HG03060 (cell line): ENCODE data around the gene MYO3B.

Experiments
- ATAC-seq: cut with Tn5 transposase; IDR thresholded peaks from one replicate; pipeline ENCODE4 v1.9.1; 2021; ENCODE audit warnings: low read depth, moderate number of reproducible peaks; ENCODE audit not compliant: unreplicated experiment

MYO3B gene

GRCh38 chr2:170493426-170494097 lies 315.6 kb downstream of the MYO3B start:
- no peak for ATAC-seq

GRCh38 chr2:170495896-170496295 lies 317.9 kb downstream of the MYO3B start:
- no peak for ATAC-seq

- no peak for ATAC-seq
These were observed 320.7 kb downstream of the MYO3B start for GRCh38 chr2:170498619-170499018.

GRCh38 chr2:170500104-170500503 lies 322.2 kb downstream of the MYO3B start:
- ATAC-seq, result no peak

GRCh38 chr2:170500770-170501169 lies 322.8 kb downstream of the MYO3B start:
- ATAC-seq, result no peak

- ATAC-seq, result no peak
These were observed 323.6 kb downstream of the MYO3B start for GRCh38 chr2:170501421-170502043.

- no peak for ATAC-seq
These were observed 324.6 kb downstream of the MYO3B start for GRCh38 chr2:170502361-170503130.

- ATAC-seq, result no peak
These were observed 325.6 kb downstream of the MYO3B start for GRCh38 chr2:170503563-170503962.

GRCh38 chr2:170503971-170504809 lies 326.2 kb downstream of the MYO3B start:
- no peak for ATAC-seq

- ATAC-seq, result no peak
These were observed 326.8 kb downstream of the MYO3B start for GRCh38 chr2:170504810-170505145.

- no peak for ATAC-seq
These were observed 327.8 kb downstream of the MYO3B start for GRCh38 chr2:170505631-170506275.

- no peak for ATAC-seq
These were observed 331.7 kb downstream of the MYO3B start for GRCh38 chr2:170509452-170510193.

- ATAC-seq, result no peak
These were observed 334.3 kb downstream of the MYO3B start for GRCh38 chr2:170512266-170512665.

- ATAC-seq, result no peak
These were observed 336.2 kb downstream of the MYO3B start for GRCh38 chr2:170514140-170514539.

GRCh38 chr2:170517538-170517937 lies 339.6 kb downstream of the MYO3B start:
- no peak for ATAC-seq

- no peak for ATAC-seq
These were observed 341.0 kb downstream of the MYO3B start for GRCh38 chr2:170518911-170519310.

GRCh38 chr2:170521299-170521698 lies 343.4 kb downstream of the MYO3B start:
- ATAC-seq, result no peak

GRCh38 chr2:170523506-170523905 lies 345.6 kb downstream of the MYO3B start:
- ATAC-seq, result no peak

GRCh38 chr2:170524828-170525565 lies 347.1 kb downstream of the MYO3B start:
- no peak for ATAC-seq
